Nephron progenitor cell (in vitro differentiated cells): ENCODE results near the gene PDF.
A peak's percentile ranks its signal among the peaks of the same experiment; 100 is the strongest.

ENCODE experiments used
- DNase-seq: peaks from one replicate; pipeline ENCODE4 v3.0.0; 2021
- H3K27ac Mint-ChIP-seq: 2 replicates; pipeline ENCODE4 v1.8.0; 2021; ENCODE audit warnings: mild to moderate bottlenecking, moderate library complexity, mixed read lengths
- H3K27me3 Mint-ChIP-seq: 2 replicates; pipeline ENCODE4 v1.8.0; 2021; ENCODE audit warnings: mild to moderate bottlenecking, low read depth, mixed read lengths; ENCODE audit not compliant: poor library complexity
- H3K36me3 Mint-ChIP-seq: 2 replicates; pipeline ENCODE4 v1.8.0; 2021; ENCODE audit warnings: low read depth, mixed read lengths
- H3K4me1 Mint-ChIP-seq: 2 replicates; pipeline ENCODE4 v1.8.0; 2021; ENCODE audit warnings: mixed read lengths
- H3K4me3 Mint-ChIP-seq: 2 replicates; pipeline ENCODE4 v1.8.0; 2021; ENCODE audit warnings: mild to moderate bottlenecking, moderate library complexity, mixed read lengths
- H3K9me3 Mint-ChIP-seq: 2 replicates; pipeline ENCODE4 v1.8.0; 2021; ENCODE audit warnings: mild to moderate bottlenecking, moderate library complexity, mixed read lengths
- CTCF ChIP-seq: fragments of 200-600 bp; sonication (generic); IDR thresholded peaks from 2 replicates; pipeline ENCODE4 v1.5.0; 2021; ENCODE audit warnings: antibody characterized with exemption

Gene PDF

GRCh38 chr16:69327585-69328310 is 2.6 kb downstream of the PDF start:
- Mint-ChIP-seq H3K27ac (no peak overlapping the region), H3K4me1 (peaks cover 41% of the 10 kb centered on the region), H3K9me3 (no peaks in the 10 kb centered on the region), H3K36me3 (peaks cover 45% of the 10 kb centered on the region), H3K27me3 (no peaks in the 10 kb centered on the region), H3K4me3 (peak overlapping the region; percentile 86)
- no peak for TF ChIP-seq CTCF
- no peak for DNase-seq

GRCh38 chr16:69326172-69326873 is 4.1 kb downstream of the PDF start:
- DNase-seq, result no peak
- H3K4me1 Mint-ChIP-seq, result peaks cover 51% of the 10 kb centered on the region
- peaks cover 45% of the 10 kb centered on the region for H3K36me3 Mint-ChIP-seq
- H3K27ac Mint-ChIP-seq, result peak overlapping the region; percentile 80
- H3K9me3 Mint-ChIP-seq, result no peaks in the 10 kb centered on the region
- no peak for TF ChIP-seq CTCF
- no peaks in the 10 kb centered on the region for H3K27me3 Mint-ChIP-seq
- peak overlapping the region; percentile 2 for H3K4me3 Mint-ChIP-seq

GRCh38 chr16:69325784-69326171 is 4.6 kb downstream of the PDF start:
- H3K4me3 Mint-ChIP-seq, result no peak overlapping the region
- H3K4me1 Mint-ChIP-seq, result peaks cover 52% of the 10 kb centered on the region
- H3K9me3 Mint-ChIP-seq, result no peaks in the 10 kb centered on the region
- DNase-seq, result no peak
- H3K27ac Mint-ChIP-seq, result peak overlapping the region; percentile 80
- TF ChIP-seq CTCF, result no peak
- no peaks in the 10 kb centered on the region for H3K27me3 Mint-ChIP-seq
- H3K36me3 Mint-ChIP-seq, result peaks cover 50% of the 10 kb centered on the region

- Mint-ChIP-seq H3K4me1 (peaks cover 52% of the 10 kb centered on the region), H3K27me3 (no peaks in the 10 kb centered on the region), H3K9me3 (no peaks in the 10 kb centered on the region), H3K36me3 (peaks cover 53% of the 10 kb centered on the region), H3K27ac (peak overlapping the region; percentile 77), H3K4me3 (no peak overlapping the region)
- no peak for TF ChIP-seq CTCF
- no peak for DNase-seq
Measured at GRCh38 chr16:69324585-69325253, 5.7 kb downstream of the PDF start.

GRCh38 chr16:69324013-69324531 is 6.3 kb downstream of the PDF start:
- Mint-ChIP-seq H3K4me1 (peaks cover 51% of the 10 kb centered on the region), H3K27ac (peak overlapping the region; percentile 77), H3K4me3 (no peak overlapping the region), H3K36me3 (peaks cover 59% of the 10 kb centered on the region), H3K9me3 (no peaks in the 10 kb centered on the region), H3K27me3 (no peaks in the 10 kb centered on the region)
- no peak for DNase-seq
- TF ChIP-seq CTCF, result no peak
